ENCODE data around the gene TMEM53.

TMEM53 gene

GRCh38 chr1:44637702-44638411 is 36.4 kb downstream of the TMEM53 start:
- H3K27me3 Mint-ChIP-seq, result no peaks in the 10 kb centered on the region
- peak overlapping the region; percentile 66 for H3K27ac Mint-ChIP-seq
- peaks cover 38% of the 10 kb centered on the region for H3K4me1 Mint-ChIP-seq (ENCODE audit: low read depth)
- DNase-seq, result no peak
- no peak overlapping the region for H3K4me3 Mint-ChIP-seq
- no peaks in the 10 kb centered on the region for H3K9me3 Mint-ChIP-seq
- H3K36me3 Mint-ChIP-seq (ENCODE audit: low read depth), result peaks cover 99% of the 10 kb centered on the region

DNA sequence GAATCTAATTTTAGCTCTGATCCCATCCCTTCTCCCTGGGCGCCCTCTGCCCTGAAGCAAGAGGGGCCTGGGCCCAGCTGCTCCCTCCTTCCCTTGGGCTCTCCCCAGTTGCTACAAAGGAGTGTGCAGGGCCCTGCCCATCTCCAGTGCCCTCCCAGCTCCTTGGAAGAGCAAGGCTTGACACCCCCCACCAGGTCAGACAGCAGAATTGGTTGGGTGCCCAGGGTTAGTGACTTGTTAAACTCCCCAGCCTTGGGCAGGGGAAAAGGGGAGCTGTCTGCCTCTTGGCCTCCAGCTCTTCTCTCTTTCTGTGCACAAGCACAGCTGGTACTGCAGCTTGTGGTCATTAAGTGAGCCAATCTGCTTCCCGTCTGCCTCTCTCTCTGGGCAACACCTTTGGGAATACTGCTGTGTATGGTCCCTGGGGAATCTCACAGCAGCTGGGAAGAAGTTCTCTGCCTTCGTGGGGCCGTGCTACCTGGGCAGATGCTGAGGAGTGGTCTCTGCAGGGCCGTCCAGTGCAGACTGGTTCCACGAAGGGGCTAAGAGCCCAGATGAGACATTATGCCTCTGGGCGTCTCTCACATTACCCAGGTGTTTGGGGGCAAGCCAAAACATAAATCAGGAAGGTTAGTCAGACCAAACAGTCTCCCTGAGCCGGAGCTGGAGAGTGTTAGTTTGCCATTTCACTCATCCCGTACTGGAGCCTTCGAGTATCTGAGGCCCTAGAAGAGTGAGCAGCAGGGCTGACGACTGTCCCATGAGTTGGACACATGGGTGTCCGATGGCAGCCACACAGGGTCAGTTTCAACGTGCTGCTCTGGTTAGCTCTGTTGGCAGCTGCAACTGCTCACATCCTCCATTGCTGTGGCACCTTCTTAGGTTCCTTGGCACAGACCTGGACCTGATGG is 37.3 kb downstream of the TMEM53 start:
- H3K9me3 Mint-ChIP-seq, result no peaks in the 10 kb centered on the region
- peak overlapping the region; percentile 71 for H3K27ac Mint-ChIP-seq
- no peaks in the 10 kb centered on the region for H3K27me3 Mint-ChIP-seq
- H3K4me3 Mint-ChIP-seq, result no peak overlapping the region
- H3K4me1 Mint-ChIP-seq (ENCODE audit: low read depth), result peaks cover 37% of the 10 kb centered on the region
- H3K36me3 Mint-ChIP-seq (ENCODE audit: low read depth), result peaks cover 95% of the 10 kb centered on the region
- no peak for DNase-seq

DNA sequence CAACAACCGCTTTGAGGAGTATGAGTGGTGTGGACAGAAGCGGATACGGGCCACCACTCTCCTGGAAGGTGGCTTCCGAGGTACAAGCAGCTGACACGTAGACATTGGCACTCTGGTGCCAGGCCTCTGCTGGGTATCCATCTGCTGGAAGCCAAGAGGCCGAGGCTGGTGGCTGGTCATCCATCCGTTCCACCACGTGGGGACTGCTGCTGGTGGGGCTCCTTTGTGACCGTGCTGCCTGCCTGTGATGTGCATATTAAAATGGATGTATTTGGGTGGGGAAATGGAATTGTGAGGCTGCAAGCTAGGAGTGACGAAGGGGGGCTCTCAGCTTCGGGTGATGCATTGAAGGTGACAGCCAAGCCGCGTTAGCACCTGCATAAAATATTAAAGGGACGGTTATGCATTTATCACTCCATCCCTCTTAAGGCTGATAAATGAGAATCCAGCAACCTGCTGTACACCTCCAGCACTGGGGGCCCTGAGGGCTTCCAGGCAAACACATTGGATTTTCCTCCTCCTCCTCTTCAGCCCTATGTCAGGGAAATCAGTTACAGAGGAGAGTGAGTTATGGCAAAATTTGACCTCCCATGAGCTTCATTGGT is 38.1 kb downstream of the TMEM53 start:
- Mint-ChIP-seq H3K27me3 (no peaks in the 10 kb centered on the region), H3K9me3 (no peaks in the 10 kb centered on the region), H3K36me3 (ENCODE audit: low read depth) (peaks cover 92% of the 10 kb centered on the region), H3K4me3 (no peak overlapping the region), H3K27ac (peak overlapping the region; percentile 97), H3K4me1 (ENCODE audit: low read depth) (peaks cover 37% of the 10 kb centered on the region)
- no peak for DNase-seq

- Mint-ChIP-seq H3K27me3 (no peaks in the 10 kb centered on the region), H3K36me3 (ENCODE audit: low read depth) (peaks cover 84% of the 10 kb centered on the region), H3K27ac (peak overlapping the region; percentile 97), H3K4me3 (no peak overlapping the region), H3K9me3 (no peaks in the 10 kb centered on the region), H3K4me1 (ENCODE audit: low read depth) (peaks cover 44% of the 10 kb centered on the region)
- no peak for DNase-seq
These were observed 38.8 kb downstream of the TMEM53 start for GRCh38 chr1:44635439-44635838.

DNA sequence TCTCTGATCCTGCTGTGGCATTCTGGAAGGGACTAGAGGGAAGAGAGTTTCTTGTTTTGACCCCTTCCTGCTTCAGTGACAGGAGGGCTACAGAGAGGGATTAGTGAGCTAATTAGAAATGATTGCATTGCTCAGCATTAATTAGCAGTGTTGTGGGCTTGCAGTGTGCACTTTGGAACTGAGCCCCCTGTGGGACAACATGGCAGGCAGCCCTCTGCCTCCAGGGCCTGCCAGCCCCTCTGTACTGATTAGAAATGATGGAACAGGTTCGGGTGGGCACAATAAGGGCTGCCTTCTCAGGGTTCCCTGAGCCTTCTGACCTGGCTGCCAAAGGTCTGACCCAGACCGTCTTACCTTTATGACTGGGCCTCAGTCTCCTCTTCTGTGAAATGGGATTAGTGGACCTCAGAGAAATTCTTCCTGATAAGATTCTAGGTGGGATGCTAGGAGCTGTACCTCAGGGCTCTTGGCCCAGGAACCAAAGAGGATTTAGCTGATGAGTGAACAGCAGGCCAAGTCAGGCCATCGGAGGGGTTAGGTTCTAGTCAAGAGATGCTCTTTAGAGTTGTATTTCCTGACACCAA is 39.6 kb downstream of the TMEM53 start:
- no peak overlapping the region for H3K4me3 Mint-ChIP-seq
- peaks cover 77% of the 10 kb centered on the region for H3K36me3 Mint-ChIP-seq (ENCODE audit: low read depth)
- peaks cover 46% of the 10 kb centered on the region for H3K4me1 Mint-ChIP-seq (ENCODE audit: low read depth)
- no peaks in the 10 kb centered on the region for H3K27me3 Mint-ChIP-seq
- no peaks in the 10 kb centered on the region for H3K9me3 Mint-ChIP-seq
- peak overlapping the region; percentile 97 for H3K27ac Mint-ChIP-seq
- DNase-seq, result no peak

- peaks cover 46% of the 10 kb centered on the region for H3K4me1 Mint-ChIP-seq (ENCODE audit: low read depth)
- H3K9me3 Mint-ChIP-seq, result no peaks in the 10 kb centered on the region
- DNase-seq, result no peak
- no peaks in the 10 kb centered on the region for H3K27me3 Mint-ChIP-seq
- H3K4me3 Mint-ChIP-seq, result peak overlapping the region; percentile 91
- peaks cover 56% of the 10 kb centered on the region for H3K36me3 Mint-ChIP-seq (ENCODE audit: low read depth)
- peak overlapping the region; percentile 97 for H3K27ac Mint-ChIP-seq
These were observed 41.7 kb downstream of the TMEM53 start for GRCh38 chr1:44632598-44632997.

- Mint-ChIP-seq H3K4me3 (peak overlapping the region; percentile 91), H3K4me1 (ENCODE audit: low read depth) (peaks cover 43% of the 10 kb centered on the region), H3K27me3 (no peaks in the 10 kb centered on the region), H3K9me3 (no peaks in the 10 kb centered on the region), H3K36me3 (ENCODE audit: low read depth) (peaks cover 49% of the 10 kb centered on the region), H3K27ac (peak overlapping the region; percentile 97)
- peak; percentile 93 for DNase-seq
These were observed 42.4 kb downstream of the TMEM53 start for GRCh38 chr1:44631647-44632539.

GRCh38 chr1:44631333-44631646 is 43.0 kb downstream of the TMEM53 start:
- Mint-ChIP-seq H3K9me3 (no peaks in the 10 kb centered on the region), H3K27me3 (no peaks in the 10 kb centered on the region), H3K4me1 (ENCODE audit: low read depth) (peaks cover 42% of the 10 kb centered on the region), H3K27ac (peak overlapping the region; percentile 97), H3K4me3 (peak overlapping the region; percentile 91), H3K36me3 (ENCODE audit: low read depth) (peaks cover 43% of the 10 kb centered on the region)
- DNase-seq, result no peak

DNA sequence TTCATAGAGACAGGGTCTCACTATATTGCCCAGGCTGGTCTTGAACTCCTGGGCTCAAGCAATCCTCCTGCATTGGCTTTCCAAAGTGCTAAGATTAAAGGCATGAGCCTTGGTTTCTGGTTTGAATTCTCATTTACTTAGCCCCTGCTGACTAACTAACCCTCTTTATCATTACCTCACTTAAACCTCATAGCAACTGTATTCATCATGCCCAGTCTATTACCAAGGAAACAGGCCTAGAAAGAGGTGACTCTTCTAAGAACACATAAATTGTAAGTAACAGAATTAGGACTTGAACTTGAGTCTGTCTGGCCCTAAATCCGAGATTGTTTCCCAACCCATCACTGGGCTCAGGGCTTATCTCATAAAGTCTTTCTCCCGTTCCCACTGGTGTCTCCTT is 44.2 kb downstream of the TMEM53 start:
- Mint-ChIP-seq H3K27me3 (no peaks in the 10 kb centered on the region), H3K36me3 (ENCODE audit: low read depth) (peaks cover 31% of the 10 kb centered on the region), H3K9me3 (no peaks in the 10 kb centered on the region), H3K27ac (peak overlapping the region; percentile 97), H3K4me1 (ENCODE audit: low read depth) (peaks cover 35% of the 10 kb centered on the region), H3K4me3 (peak overlapping the region; percentile 91)
- no peak for DNase-seq

- no peak for DNase-seq
- H3K4me1 Mint-ChIP-seq (ENCODE audit: low read depth), result peaks cover 25% of the 10 kb centered on the region
- no peak overlapping the region for H3K27ac Mint-ChIP-seq
- H3K27me3 Mint-ChIP-seq, result no peaks in the 10 kb centered on the region
- H3K9me3 Mint-ChIP-seq, result no peaks in the 10 kb centered on the region
- peaks cover 22% of the 10 kb centered on the region for H3K36me3 Mint-ChIP-seq (ENCODE audit: low read depth)
- no peak overlapping the region for H3K4me3 Mint-ChIP-seq
These were observed 45.1 kb downstream of the TMEM53 start for GRCh38 chr1:44628962-44629756.

DNA sequence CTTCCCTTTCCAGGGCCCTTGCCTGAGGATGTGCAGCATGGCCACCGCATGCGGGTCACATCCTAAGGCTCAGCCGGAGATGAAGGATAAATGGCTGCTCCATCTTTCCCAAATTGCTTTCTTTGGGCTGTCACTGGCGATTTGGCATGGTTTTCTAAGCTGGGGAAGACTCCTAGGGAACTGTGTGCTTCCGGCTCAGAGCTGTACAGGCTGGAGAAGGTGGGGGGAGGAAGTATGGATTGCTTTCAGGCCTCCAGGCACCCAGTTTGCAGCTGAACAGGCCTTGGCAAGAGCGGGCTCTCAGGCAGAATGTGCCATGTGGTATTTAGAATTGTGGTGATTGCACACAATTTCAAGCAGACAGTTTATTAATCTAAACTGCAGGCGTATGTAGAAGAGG is 48.9 kb downstream of the TMEM53 start:
- no peaks in the 10 kb centered on the region for H3K36me3 Mint-ChIP-seq (ENCODE audit: low read depth)
- no peak overlapping the region for H3K4me3 Mint-ChIP-seq
- no peak for DNase-seq
- no peaks in the 10 kb centered on the region for H3K27me3 Mint-ChIP-seq
- peaks cover under 1% of the 10 kb centered on the region for H3K4me1 Mint-ChIP-seq (ENCODE audit: low read depth)
- H3K9me3 Mint-ChIP-seq, result no peaks in the 10 kb centered on the region
- no peak overlapping the region for H3K27ac Mint-ChIP-seq

- no peak overlapping the region for H3K27ac Mint-ChIP-seq
- no peaks in the 10 kb centered on the region for H3K27me3 Mint-ChIP-seq
- H3K36me3 Mint-ChIP-seq (ENCODE audit: low read depth), result no peaks in the 10 kb centered on the region
- no peak for DNase-seq
- no peaks in the 10 kb centered on the region for H3K9me3 Mint-ChIP-seq
- no peaks in the 10 kb centered on the region for H3K4me1 Mint-ChIP-seq (ENCODE audit: low read depth)
- H3K4me3 Mint-ChIP-seq, result no peak overlapping the region
These were observed 49.9 kb downstream of the TMEM53 start for GRCh38 chr1:44624268-44624901.

DNA sequence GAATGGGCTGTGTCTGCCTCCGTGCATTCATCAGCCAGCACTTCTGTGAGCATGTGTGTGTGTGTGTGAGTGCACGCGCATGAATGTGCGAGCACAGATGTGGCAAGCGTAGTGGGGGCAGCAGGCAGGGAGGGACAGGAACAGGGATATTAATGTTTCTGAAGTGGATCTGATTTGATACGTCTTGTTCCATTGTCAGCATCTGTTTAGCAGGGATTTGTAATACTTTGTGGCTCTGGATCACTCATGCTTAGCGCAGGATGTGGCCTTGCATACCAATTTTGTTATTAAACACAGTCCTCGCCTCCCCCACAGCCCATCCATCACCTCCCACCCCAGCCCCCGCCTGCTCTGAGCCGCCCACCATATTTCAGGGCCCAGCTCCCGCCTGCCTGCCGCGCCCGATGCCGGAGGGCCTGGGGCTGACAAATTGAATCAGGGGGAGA is 52.4 kb downstream of the TMEM53 start:
- H3K27ac Mint-ChIP-seq, result no peak overlapping the region
- no peak overlapping the region for H3K4me3 Mint-ChIP-seq
- H3K9me3 Mint-ChIP-seq, result no peaks in the 10 kb centered on the region
- no peak for DNase-seq
- no peaks in the 10 kb centered on the region for H3K36me3 Mint-ChIP-seq (ENCODE audit: low read depth)
- no peaks in the 10 kb centered on the region for H3K4me1 Mint-ChIP-seq (ENCODE audit: low read depth)
- H3K27me3 Mint-ChIP-seq, result no peaks in the 10 kb centered on the region
